ENCODE data around the gene SYNE1. TPM values are rescaled to one million over a fixed set of nuclear protein-coding genes. Genes with fewer than 3 reads are reported as not detected.

Gene SYNE1
- total RNA-seq, 6 donors from 2014 or later, result 160 to 859 (median 490) TPM

- Histone ChIP-seq H3K36me3 (peaks cover 19 to 87% (median 57%) of the 10 kb centered on the region in 4 donors), H3K27ac (no peak overlapping the region), H3K9me3 (no peaks in the 10 kb centered on the region), H3K4me3 (no peak overlapping the region), H3K27me3 (no peaks in the 10 kb centered on the region), H3K4me1 (no peaks in the 10 kb centered on the region)
- ATAC-seq (ENCODE audit: low FRiP score in 2 of 2), result no peak
- DNase-seq, result no peak
- TF ChIP-seq POLR2A (IDR thresholded peaks at IDR 0.05), result no peak
- no peak for TF ChIP-seq POLR2AphosphoS5 (IDR thresholded peaks at IDR 0.05)
- no peak for TF ChIP-seq CTCF (IDR thresholded peaks at IDR 0.05)
- TF ChIP-seq EP300 (IDR thresholded peaks at IDR 0.05), result no peak
- 93 to 95% methylated on average over 17 of the region's 17 CpGs for WGBS, 2 donors
Measured at GRCh38 chr6:152154559-152155356, 482.4 kb downstream of the SYNE1 start.

GRCh38 chr6:152151920-152152319 is 485.2 kb downstream of the SYNE1 start:
- Histone ChIP-seq H3K36me3 (peaks cover 35 to 100% (median 79%) of the 10 kb centered on the region in 4 donors), H3K9me3 (no peaks in the 10 kb centered on the region), H3K27me3 (no peaks in the 10 kb centered on the region), H3K4me3 (no peak overlapping the region), H3K4me1 (no peaks in the 10 kb centered on the region), H3K27ac (no peak overlapping the region)
- WGBS, 2 donors, result 71 to 76% methylated on average over 13 of the region's 13 CpGs
- ATAC-seq (ENCODE audit: low FRiP score in 2 of 2) (no peak), DNase-seq (no peak)
- TF ChIP-seq POLR2A (IDR thresholded peaks at IDR 0.05), result no peak
- no peak for TF ChIP-seq EP300 (IDR thresholded peaks at IDR 0.05)
- no peak for TF ChIP-seq POLR2AphosphoS5 (IDR thresholded peaks at IDR 0.05)
- TF ChIP-seq CTCF (IDR thresholded peaks at IDR 0.05), result no peak

GRCh38 chr6:152150196-152150595 is 487.0 kb downstream of the SYNE1 start:
- WGBS, 2 donors, result 75 to 86% methylated on average over 3 of the region's 3 CpGs
- TF ChIP-seq POLR2AphosphoS5 (IDR thresholded peaks at IDR 0.05), result no peak
- TF ChIP-seq CTCF (IDR thresholded peaks at IDR 0.05), result no peak
- TF ChIP-seq EP300 (IDR thresholded peaks at IDR 0.05), result no peak
- no peak for TF ChIP-seq POLR2A (IDR thresholded peaks at IDR 0.05)
- no peak for DNase-seq

GRCh38 chr6:152148412-152148811 is 488.8 kb downstream of the SYNE1 start:
- H3K4me1 ChIP-seq, result no peaks in the 10 kb centered on the region
- no peaks in the 10 kb centered on the region for H3K27me3 ChIP-seq
- TF ChIP-seq EP300 (IDR thresholded peaks at IDR 0.05), result no peak
- no peak overlapping the region for H3K4me3 ChIP-seq
- no peak overlapping the region for H3K27ac ChIP-seq
- no peaks in the 10 kb centered on the region for H3K9me3 ChIP-seq
- WGBS, 2 donors, result 86 to 91% methylated on average over 1 of the region's 1 CpG
- peaks cover 32 to 98% (median 76%) of the 10 kb centered on the region in 4 donors for H3K36me3 ChIP-seq
- DNase-seq, result no peak
- no peak for ATAC-seq (ENCODE audit: low FRiP score in 2 of 2)

More at GRCh38 chr6:152150196-152150595, 487.0 kb downstream of the SYNE1 start:
- Histone ChIP-seq H3K4me1 (no peaks in the 10 kb centered on the region), H3K27me3 (no peaks in the 10 kb centered on the region), H3K27ac (no peak overlapping the region), H3K9me3 (no peaks in the 10 kb centered on the region), H3K36me3 (peaks cover 37 to 98% (median 75%) of the 10 kb centered on the region in 4 donors), H3K4me3 (no peak overlapping the region)
- no peak for ATAC-seq (ENCODE audit: low FRiP score in 2 of 2)

GRCh38 chr6:152147269-152147668 is 489.9 kb downstream of the SYNE1 start:
- no peak for ATAC-seq (ENCODE audit: low FRiP score in 2 of 2)
- no peaks in the 10 kb centered on the region for H3K9me3 ChIP-seq
- no peaks in the 10 kb centered on the region for H3K4me1 ChIP-seq
- WGBS, 2 donors, result 89 to 97% methylated on average over 6 of the region's 6 CpGs
- no peaks in the 10 kb centered on the region for H3K27me3 ChIP-seq
- no peak overlapping the region for H3K27ac ChIP-seq
- no peak for DNase-seq
- no peak overlapping the region for H3K4me3 ChIP-seq
- H3K36me3 ChIP-seq, result peaks cover 27 to 98% (median 81%) of the 10 kb centered on the region in 4 donors
- no peak for TF ChIP-seq POLR2AphosphoS5 (IDR thresholded peaks at IDR 0.05)

- DNase-seq, result no peak
- H3K4me3 ChIP-seq, result no peak overlapping the region
- H3K9me3 ChIP-seq, result no peaks in the 10 kb centered on the region
- no peaks in the 10 kb centered on the region for H3K4me1 ChIP-seq
- no peak overlapping the region for H3K27ac ChIP-seq
- no peak for TF ChIP-seq POLR2AphosphoS5 (IDR thresholded peaks at IDR 0.05)
- no peak for TF ChIP-seq EP300 (IDR thresholded peaks at IDR 0.05)
- TF ChIP-seq POLR2A (IDR thresholded peaks at IDR 0.05), result no peak
- no peak for TF ChIP-seq CTCF (IDR thresholded peaks at IDR 0.05)
- no peaks in the 10 kb centered on the region for H3K27me3 ChIP-seq
- 95 to 97% methylated on average over 1 of the region's 1 CpG for WGBS, 2 donors
- H3K36me3 ChIP-seq, result peaks cover 27 to 97% (median 78%) of the 10 kb centered on the region in 4 donors
- no peak for ATAC-seq (ENCODE audit: low FRiP score in 2 of 2)
Measured at GRCh38 chr6:152146385-152146784, 490.8 kb downstream of the SYNE1 start.

Data from upper lobe of left lung (tissue), 6 donors.